ENCODE results near the gene ERCC6. TPM values are rescaled to one million over a fixed set of nuclear protein-coding genes. Genes with fewer than 3 reads are reported as not detected.

Gene ERCC6
- total RNA-seq, 6 experiments from 2014 or later = 52.5 to 97.5 (median 59.3) TPM

DNA sequence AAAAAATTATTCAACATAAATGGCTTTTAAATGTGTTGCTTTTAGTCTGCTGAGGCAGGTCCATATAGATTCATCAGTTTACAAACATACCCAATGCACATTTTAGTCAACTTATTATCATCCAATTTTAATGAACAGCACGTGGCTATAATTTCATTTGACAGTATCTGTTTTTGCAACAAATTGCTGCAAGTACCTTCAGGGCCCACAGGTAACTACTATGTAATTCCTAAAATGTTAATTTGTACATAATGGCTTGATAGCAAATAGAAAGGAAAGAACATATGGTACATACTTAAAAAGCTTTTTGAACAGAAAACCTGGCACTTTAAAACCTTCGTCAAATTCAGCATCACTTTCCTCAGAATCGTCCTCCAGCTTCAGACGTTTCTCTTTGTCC, 33.3 kb downstream of the ERCC6 start:
- H3K27me3 Mint-ChIP-seq (ENCODE audit: insufficient read depth) = peaks cover 2% of the 10 kb centered on the region
- H3K36me3 Mint-ChIP-seq (ENCODE audit: low read depth) = peaks cover 25% of the 10 kb centered on the region
- H3K4me3 Mint-ChIP-seq = no peak overlapping the region
- H3K9me3 Mint-ChIP-seq = no peaks in the 10 kb centered on the region
- TF ChIP-seq, protein P1, sequence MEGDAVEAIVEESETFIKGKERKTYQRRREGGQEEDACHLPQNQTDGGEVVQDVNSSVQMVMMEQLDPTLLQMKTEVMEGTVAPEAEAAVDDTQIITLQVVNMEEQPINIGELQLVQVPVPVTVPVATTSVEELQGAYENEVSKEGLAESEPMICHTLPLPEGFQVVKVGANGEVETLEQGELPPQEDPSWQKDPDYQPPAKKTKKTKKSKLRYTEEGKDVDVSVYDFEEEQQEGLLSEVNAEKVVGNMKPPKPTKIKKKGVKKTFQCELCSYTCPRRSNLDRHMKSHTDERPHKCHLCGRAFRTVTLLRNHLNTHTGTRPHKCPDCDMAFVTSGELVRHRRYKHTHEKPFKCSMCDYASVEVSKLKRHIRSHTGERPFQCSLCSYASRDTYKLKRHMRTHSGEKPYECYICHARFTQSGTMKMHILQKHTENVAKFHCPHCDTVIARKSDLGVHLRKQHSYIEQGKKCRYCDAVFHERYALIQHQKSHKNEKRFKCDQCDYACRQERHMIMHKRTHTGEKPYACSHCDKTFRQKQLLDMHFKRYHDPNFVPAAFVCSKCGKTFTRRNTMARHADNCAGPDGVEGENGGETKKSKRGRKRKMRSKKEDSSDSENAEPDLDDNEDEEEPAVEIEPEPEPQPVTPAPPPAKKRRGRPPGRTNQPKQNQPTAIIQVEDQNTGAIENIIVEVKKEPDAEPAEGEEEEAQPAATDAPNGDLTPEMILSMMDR (IDR thresholded peaks at IDR 0.05) = no peak
- DNase-seq = no peak
- H3K27ac Mint-ChIP-seq = no peak overlapping the region
- peaks cover 9% of the 10 kb centered on the region for H3K4me1 Mint-ChIP-seq (ENCODE audit: low read depth)

DNA sequence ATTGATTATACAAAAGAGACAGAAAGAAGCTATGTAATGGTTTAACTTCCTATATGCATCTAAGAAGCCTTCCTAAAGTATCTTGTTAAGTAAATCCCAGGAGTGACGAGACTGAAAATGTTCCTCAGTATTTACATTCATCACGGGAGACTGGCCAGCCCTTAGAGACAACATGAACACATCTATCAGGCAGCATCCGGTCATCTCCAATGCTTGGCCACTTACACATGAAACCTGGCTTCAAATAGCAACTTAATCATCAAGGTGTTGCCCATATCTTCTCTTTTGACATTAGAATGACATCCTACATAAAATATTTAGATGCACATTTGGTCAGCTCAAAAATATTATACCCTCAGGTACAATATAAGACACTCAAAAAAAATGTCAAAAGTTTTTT, 33.8 kb downstream of the ERCC6 start:
- no peaks in the 10 kb centered on the region for H3K9me3 Mint-ChIP-seq
- no peak for DNase-seq
- H3K27me3 Mint-ChIP-seq (ENCODE audit: insufficient read depth) = no peaks in the 10 kb centered on the region
- no peak overlapping the region for H3K27ac Mint-ChIP-seq
- TF ChIP-seq, protein P1 (IDR thresholded peaks at IDR 0.05) = no peak
- no peak overlapping the region for H3K4me3 Mint-ChIP-seq
- peaks cover 9% of the 10 kb centered on the region for H3K4me1 Mint-ChIP-seq (ENCODE audit: low read depth)
- peaks cover 29% of the 10 kb centered on the region for H3K36me3 Mint-ChIP-seq (ENCODE audit: low read depth)

DNA sequence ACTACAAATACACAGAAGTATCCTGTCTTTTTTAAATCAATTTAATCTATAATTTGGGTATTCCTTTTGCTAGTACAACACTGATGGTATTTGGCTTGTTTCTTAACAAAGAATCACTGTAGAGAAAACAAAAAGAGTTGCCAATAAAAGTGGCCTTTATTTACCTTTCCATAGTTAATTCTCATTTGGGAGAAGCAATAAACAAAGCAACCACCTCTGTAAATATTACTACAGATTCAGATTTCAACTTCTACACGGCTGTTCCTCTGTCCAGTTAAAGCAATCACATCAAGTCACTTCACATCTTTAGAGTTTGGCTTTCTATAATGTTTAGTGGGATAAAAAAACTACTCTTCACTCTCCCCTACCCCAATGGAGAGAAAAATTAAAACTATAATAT, 34.4 kb downstream of the ERCC6 start:
- Mint-ChIP-seq H3K27ac (no peak overlapping the region), H3K36me3 (ENCODE audit: low read depth) (peaks cover 27% of the 10 kb centered on the region), H3K27me3 (ENCODE audit: insufficient read depth) (no peaks in the 10 kb centered on the region), H3K4me3 (no peak overlapping the region), H3K4me1 (ENCODE audit: low read depth) (peaks cover 9% of the 10 kb centered on the region), H3K9me3 (no peaks in the 10 kb centered on the region)
- DNase-seq = no peak
- TF ChIP-seq, protein P1 (IDR thresholded peaks at IDR 0.05) = no peak

DNA sequence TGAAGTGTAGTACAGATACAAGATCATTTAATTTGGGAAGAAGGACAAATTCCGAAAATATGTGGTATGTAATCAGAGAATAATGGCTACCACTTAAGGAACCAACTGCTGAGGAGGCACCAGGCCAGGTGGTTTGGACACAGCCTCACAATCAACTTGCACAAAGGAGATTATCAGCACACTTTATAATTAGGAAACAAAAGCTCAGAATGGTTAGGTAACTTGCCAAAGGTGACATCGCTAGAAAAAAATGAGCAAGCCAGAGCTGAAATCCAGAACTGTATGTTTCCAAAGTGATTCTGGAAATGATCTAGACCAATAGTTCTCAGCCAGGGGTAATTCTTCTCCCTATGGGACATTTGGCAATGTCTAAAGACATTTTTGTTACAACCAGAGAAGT, 36.6 kb downstream of the ERCC6 start:
- H3K36me3 Mint-ChIP-seq (ENCODE audit: low read depth) = peaks cover 31% of the 10 kb centered on the region
- H3K27ac Mint-ChIP-seq = no peak overlapping the region
- DNase-seq = no peak
- TF ChIP-seq, protein P1 (IDR thresholded peaks at IDR 0.05) = no peak
- peaks cover 25% of the 10 kb centered on the region for H3K4me1 Mint-ChIP-seq (ENCODE audit: low read depth)
- no peak overlapping the region for H3K4me3 Mint-ChIP-seq
- no peaks in the 10 kb centered on the region for H3K27me3 Mint-ChIP-seq (ENCODE audit: insufficient read depth)
- no peaks in the 10 kb centered on the region for H3K9me3 Mint-ChIP-seq

DNA sequence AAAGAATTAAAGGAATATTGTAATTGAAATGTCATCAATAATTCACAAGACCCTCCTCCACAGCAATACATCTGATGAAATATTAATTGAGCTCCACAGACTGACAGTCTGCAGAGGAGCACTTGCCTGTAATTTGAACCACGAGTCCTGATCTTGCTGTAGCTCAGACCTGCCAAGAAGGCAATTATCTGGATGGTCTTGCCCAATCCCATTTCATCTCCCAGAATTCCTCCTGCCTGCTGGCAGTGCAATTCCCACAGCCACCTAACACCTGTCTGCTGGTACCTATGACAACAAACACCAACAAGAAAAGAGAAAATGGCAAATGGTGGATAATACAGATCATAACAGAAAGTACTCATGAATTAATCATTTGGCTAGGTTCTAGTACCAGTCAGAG, 38.5 kb downstream of the ERCC6 start:
- H3K4me1 Mint-ChIP-seq (ENCODE audit: low read depth) = peaks cover 30% of the 10 kb centered on the region
- no peaks in the 10 kb centered on the region for H3K27me3 Mint-ChIP-seq (ENCODE audit: insufficient read depth)
- TF ChIP-seq, protein P1 (IDR thresholded peaks at IDR 0.05) = no peak
- peaks cover 29% of the 10 kb centered on the region for H3K36me3 Mint-ChIP-seq (ENCODE audit: low read depth)
- H3K9me3 Mint-ChIP-seq = no peaks in the 10 kb centered on the region
- H3K4me3 Mint-ChIP-seq = no peak overlapping the region
- no peak for DNase-seq
- no peak overlapping the region for H3K27ac Mint-ChIP-seq

DNA sequence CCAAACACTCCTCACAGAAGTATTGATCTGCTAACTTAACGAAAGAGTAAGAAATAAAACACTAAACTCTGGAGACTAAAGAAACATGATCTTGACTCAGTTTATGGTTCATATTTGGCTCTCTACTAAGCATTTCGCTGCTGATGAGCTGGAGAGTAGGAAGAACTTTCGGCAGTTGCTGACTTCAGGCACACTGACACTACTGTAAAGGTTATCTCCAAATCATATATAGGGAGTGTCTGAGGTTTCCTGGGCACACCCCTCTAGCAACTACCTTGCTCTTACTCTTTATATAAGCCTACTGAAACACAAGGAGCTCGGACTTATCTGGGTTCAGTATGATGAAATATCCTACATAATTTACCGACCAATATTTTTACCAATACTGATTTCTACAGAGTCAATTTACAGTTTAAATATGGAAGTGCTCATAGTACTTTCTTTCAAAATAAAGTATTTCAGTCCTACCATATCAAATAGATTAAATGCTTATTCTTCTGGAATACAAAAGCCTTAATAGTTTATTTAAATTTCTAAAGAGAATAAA, 39.5 kb downstream of the ERCC6 start:
- Mint-ChIP-seq H3K27me3 (ENCODE audit: insufficient read depth) (no peaks in the 10 kb centered on the region), H3K27ac (no peak overlapping the region), H3K4me1 (ENCODE audit: low read depth) (peaks cover 30% of the 10 kb centered on the region), H3K36me3 (ENCODE audit: low read depth) (peaks cover 29% of the 10 kb centered on the region), H3K9me3 (no peaks in the 10 kb centered on the region), H3K4me3 (no peak overlapping the region)
- no peak for DNase-seq
- TF ChIP-seq, protein P1 (IDR thresholded peaks at IDR 0.05) = no peak
